Smooth muscle cell of the brain vasculature (primary cell): ENCODE data around the gene TGM4.
"Not testable (repeated sequence)": the region's sequence is repeated elsewhere in the genome, so short reads cannot be mapped to it uniquely, and the experiment has no call there.

Experiments
- DNase-seq: peaks from one replicate; pipeline ENCODE4 v3.0.0-alpha.2; 2012; ENCODE audit warnings: low read depth, low spot score

TGM4 gene

DNA sequence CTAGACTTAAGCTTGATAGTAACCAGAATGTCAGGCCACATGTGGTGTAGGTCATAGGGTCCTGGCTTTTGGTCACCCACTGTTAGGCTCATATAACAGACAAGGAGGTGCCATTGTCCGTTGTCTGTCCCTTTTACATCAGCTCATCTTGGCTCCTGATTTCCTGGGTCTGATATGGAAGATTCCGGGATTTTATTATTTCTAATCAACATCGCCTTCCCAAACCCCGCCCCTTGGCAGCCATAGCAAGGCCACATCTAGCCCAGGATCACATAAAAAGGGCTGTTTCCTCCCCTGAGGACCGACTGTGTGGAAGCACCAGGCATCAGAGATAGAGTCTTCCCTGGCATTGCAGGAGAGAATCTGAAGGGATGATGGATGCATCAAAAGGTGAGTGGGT, at the start of gene TGM4:
TGM4 (plus strand) TSS at position 301 of the 400 bp plus-strand sequence; CDS start at position 372, 71 bp downstream.
- no peak for DNase-seq

DNA sequence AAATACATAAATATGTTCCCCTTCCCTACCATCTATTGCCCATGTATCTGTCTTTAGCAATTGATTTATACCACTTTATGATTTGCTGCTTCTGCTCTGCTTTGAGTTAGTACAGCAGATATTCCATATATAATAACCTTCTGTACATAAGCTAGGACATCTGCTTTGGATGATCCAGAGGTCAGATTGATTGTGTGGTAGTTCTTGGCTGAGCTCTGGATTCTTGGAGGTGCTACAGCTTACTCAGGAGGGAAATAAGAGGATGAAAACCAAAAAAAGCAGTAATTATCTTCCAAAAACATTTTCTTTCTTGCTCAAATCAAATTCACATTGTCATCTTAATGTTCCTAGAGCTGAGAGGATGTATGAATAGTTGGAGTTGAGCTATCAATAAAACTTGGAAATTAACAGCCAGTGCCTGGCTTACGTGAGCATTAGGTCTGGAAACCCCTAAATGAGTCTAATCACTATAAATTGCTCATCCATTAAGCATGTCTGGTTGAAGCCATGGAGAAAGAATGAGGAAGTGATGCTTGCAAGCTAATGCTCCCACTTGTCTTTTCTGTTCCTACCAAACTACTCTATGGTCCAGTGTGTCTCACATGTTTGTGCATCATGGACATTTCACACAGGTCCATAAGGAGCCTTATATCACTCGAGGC, 49.0 kb upstream of the TGM4 start:
- DNase-seq, result no peak

GRCh38 chr3:44827196-44827595, 47.2 kb upstream of the TGM4 start:
- no peak for DNase-seq

- DNase-seq, result no peak
These were observed 43.2 kb upstream of the TGM4 start for GRCh38 chr3:44831232-44831631.

DNA sequence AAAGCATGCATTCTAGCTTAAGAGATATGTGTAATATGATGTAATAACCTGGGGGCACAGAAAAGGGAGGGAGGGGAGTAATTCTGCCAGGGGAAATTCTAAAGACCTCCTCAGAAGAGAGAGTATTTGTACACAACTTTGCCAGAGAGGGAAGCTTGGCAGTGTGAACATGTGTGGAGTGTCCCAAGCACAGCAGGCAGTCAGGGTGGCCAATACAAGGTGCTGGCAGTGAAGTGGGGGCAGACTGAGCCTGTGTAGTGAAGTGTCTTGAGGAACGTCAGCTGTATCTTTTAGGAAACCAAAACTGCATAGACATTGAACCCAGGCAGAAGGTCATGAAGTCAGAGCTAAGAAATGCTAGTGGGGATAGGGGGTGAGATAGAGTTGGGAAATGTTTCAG, 42.4 kb upstream of the TGM4 start:
- DNase-seq, result no peak

GRCh38 chr3:44832965-44833364, 41.4 kb upstream of the TGM4 start:
- DNase-seq, result no peak

GRCh38 chr3:44833394-44833793, 41.0 kb upstream of the TGM4 start:
- DNase-seq, result no peak

DNA sequence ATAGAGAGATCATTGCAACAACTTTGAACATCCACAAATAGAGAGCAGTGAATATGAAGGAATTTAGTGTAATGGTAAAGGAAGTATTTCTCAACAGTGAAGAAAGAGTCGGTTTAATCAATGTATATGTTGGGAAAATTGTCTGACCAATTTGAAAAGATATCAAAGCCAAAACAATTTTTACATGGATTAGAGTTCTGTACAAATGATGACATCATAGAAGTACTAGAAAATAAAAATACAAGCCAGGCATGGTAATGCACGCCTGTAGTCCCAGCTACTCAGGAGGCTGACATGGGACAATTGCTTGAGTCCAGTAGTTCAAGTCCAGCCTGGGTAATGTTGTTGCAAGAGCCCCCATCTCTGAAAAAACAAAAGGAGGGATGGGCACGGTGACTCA, 38.7 kb upstream of the TGM4 start:
- DNase-seq, result no peak

DNA sequence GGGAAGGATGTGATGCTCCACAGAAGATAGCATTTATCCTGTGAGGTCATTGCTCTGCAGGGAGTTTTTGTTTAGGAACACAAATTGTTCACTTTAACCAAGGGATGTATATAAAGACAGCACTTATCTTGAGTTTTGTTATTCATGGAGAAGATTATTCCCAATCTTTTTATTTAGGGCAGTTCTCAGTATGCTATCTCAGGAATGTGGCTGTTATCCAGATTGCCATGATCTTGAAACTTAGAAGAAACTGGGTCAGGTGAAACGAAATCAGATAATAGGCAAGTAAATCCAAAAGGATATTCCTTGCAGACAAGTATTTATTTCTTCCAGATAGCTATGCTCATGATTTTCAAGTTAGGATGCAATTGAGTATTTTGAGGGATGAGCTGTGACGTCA, 32.0 kb upstream of the TGM4 start:
- DNase-seq, result no peak

GRCh38 chr3:44845528-44846520, 28.6 kb upstream of the TGM4 start:
- DNase-seq, result no peak

DNA sequence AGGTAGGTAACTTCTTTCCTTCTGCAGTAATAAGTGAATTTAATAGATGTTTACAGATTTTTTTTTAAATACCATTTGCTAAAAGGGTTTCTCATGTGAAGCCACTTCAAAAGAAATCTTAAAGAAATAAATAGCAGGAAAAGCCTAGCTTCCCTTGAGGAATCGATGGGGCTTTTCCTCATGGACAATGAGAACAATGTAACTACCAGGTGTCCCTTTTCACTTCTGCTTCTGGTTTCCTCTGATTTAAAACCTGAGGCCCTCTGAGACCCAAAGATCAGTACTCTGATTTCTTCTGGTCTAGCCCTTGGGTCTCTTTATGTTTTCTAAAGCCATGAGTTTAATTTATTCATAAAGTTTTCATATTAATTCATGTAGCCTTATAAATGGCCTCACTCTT, 25.8 kb upstream of the TGM4 start:
- no peak for DNase-seq

DNA sequence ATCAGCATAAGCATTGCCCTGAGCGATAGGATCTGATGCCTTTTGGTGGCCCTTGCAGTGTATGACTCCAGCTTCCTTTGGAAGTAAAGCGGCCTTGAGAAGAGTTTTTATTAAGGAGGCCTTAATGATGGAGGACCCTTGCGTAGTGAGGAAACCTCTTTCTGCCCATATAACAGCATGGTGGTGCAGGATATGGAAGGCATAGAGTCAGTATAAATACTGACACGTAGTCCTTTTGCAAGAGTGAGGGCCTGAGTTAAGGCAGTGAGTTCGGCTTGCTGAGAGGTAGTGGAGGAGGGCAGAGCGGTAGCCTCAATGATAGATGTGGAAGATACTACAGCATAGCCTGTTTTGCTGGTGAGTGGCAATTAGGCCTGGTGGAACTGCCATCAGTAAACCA, 17.7 kb upstream of the TGM4 start:
- DNase-seq, result not testable (repeated sequence)

- DNase-seq, result no peak
These were observed 14.3 kb upstream of the TGM4 start for GRCh38 chr3:44860117-44860516.

GRCh38 chr3:44861412-44862225, 12.8 kb upstream of the TGM4 start, which contains the start of gene TMEM42:
TSS of gene TMEM42 (plus strand) at chr3:44861912. CDS start at chr3:44861925, 13 bp downstream.
- DNase-seq, result peak; percentile 73

DNA sequence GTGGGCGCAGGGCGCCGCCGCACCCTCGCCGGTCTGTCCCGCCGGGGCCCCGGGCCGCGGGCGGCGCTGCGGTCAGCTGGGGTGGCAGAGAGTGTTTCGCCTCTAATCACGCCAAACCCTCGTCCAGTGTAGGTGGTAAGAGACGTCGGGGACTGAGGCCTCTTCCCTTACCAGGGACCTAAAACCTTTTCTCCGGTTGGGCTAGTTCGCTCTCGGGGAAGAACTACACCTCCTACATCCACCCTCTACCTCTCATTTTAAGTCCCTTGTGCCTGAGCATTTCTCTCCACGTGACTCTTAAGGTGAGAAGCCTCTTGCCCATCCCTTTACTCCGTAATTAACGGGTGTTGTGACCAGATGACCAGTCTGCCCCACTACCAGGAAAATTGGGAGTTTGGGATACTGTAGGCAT, 12.2 kb upstream of the TGM4 start:
- no peak for DNase-seq

GRCh38 chr3:44865272-44866035, 9.0 kb upstream of the TGM4 start:
- no peak for DNase-seq

GRCh38 chr3:44867421-44868111, 6.8 kb upstream of the TGM4 start:
- no peak for DNase-seq

DNA sequence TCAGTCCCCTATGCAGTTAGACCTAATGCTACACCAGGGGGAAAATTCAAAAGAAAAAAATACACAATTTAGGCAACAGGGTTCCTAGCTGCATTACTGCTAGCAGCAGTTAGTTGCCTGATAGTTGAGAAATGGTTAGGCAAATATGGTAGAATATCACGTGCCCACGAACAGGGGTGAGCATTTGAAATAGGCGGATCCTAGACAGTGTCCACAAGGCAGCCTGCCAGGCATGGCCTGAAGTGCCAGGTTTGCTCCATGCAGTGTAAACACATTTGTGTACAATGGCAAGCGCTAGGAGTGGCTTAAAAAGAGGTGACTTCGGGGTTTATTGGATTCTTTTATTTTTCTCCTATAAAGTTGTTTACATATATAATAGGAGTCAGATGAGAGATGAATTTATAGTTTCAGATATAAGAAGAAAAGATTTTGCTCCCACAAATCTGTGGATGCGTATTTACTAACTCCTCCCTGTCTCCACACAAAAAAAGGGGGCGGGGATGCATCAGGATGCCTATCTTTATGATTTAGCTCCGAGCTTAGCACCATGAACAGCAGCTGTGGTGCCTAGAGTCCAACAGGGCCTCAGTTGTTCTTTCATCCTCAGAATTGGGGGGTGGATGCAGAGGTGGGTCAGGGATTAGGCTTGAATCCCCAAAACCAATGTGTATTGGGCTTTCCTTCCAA, 3.9 kb upstream of the TGM4 start:
- no peak for DNase-seq

GRCh38 chr3:44875596-44875995, 1.2 kb downstream of the TGM4 start:
- no peak for DNase-seq

GRCh38 chr3:44877333-44877732, 2.9 kb downstream of the TGM4 start:
- DNase-seq, result no peak
